ENCODE measurements around the gene ANKRD63.

The ANKRD63 gene

DNA sequence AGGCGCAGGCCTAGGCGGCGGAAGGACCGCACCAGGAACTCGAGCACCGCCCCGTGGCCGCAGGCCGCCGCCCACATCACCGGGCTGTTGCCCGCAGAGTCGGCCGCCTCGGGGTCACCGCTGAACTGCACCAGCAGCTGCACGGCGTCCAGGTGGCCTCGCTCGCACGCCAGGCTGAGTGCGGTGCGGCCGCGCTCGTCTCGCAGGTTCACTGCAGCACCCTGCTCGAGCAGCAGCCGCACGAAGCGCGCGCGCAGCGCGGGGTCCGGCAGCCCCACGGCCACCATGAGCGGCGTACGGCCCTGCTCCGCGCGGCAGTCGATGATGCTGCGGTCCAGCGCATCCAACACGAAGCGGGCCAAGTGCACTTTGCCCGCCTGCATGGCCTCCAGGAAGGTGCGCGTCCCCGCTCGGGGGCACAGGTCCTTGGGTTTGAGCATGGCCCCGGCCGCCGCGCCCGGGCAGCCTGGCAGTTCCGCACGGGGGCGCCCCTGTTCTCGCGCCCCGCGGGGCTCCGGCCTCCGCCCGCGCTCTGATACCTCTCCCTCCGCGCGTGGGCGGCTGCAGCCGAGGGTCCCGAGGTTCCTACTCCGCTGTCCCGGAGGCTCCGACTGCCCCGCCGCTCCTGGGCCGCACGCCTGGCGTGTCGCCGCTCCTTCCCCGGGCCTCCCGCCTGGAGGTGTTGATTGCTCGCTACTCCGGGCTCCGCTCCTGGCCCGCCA lies 556 bp downstream of the ANKRD63 start:
- no peak overlapping the region for H3K9ac ChIP-seq (ENCODE audit: low read depth, low read length)
- H3K27ac ChIP-seq (ENCODE audit: low read length), result no peak overlapping the region
- H3K4me1 ChIP-seq (ENCODE audit: insufficient read depth, low read length), result peaks cover 19% of the 10 kb centered on the region
- no peaks in the 10 kb centered on the region for H3K9me3 ChIP-seq (ENCODE audit: insufficient read depth, low read depth, low read length)
- no peaks in the 10 kb centered on the region for H3K36me3 ChIP-seq (ENCODE audit: insufficient read depth, low read depth, low read length)
- H3K4me3 ChIP-seq (ENCODE audit: low read length), result peak overlapping the region; percentile 56; the same call in 1 of the 2 replicates
- peaks cover 99% of the 10 kb centered on the region for H3K27me3 ChIP-seq (ENCODE audit: insufficient read depth, low read length)

DNA sequence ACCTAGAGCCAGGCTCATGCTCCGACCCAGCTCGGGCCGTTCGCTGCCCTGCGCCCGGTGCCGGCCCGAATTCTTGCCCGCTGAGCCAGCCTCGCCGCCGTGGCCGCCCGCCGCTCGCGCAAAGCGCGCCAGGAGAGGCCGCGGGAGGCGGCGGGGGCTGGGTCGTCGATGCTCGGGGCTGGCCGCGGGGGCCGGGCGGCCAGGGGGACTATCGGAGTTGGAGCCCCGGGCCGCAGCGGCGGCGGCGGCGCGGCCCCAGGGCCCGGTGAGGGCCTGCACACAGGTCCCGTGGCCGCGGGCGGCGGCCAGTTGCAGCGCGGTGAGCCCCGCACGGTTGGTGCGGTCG lies 1.1 kb downstream of the ANKRD63 start:
- Histone ChIP-seq H3K9ac (ENCODE audit: low read depth, low read length) (no peak overlapping the region), H3K27me3 (ENCODE audit: insufficient read depth, low read length) (peaks cover 94% of the 10 kb centered on the region), H3K4me3 (ENCODE audit: low read length) (peak overlapping the region; percentile 56; the same call in 1 of the 2 replicates), H3K36me3 (ENCODE audit: insufficient read depth, low read depth, low read length) (no peaks in the 10 kb centered on the region), H3K4me1 (ENCODE audit: insufficient read depth, low read length) (peaks cover 15% of the 10 kb centered on the region), H3K27ac (ENCODE audit: low read length) (no peak overlapping the region), H3K9me3 (ENCODE audit: insufficient read depth, low read depth, low read length) (no peaks in the 10 kb centered on the region)

DNA sequence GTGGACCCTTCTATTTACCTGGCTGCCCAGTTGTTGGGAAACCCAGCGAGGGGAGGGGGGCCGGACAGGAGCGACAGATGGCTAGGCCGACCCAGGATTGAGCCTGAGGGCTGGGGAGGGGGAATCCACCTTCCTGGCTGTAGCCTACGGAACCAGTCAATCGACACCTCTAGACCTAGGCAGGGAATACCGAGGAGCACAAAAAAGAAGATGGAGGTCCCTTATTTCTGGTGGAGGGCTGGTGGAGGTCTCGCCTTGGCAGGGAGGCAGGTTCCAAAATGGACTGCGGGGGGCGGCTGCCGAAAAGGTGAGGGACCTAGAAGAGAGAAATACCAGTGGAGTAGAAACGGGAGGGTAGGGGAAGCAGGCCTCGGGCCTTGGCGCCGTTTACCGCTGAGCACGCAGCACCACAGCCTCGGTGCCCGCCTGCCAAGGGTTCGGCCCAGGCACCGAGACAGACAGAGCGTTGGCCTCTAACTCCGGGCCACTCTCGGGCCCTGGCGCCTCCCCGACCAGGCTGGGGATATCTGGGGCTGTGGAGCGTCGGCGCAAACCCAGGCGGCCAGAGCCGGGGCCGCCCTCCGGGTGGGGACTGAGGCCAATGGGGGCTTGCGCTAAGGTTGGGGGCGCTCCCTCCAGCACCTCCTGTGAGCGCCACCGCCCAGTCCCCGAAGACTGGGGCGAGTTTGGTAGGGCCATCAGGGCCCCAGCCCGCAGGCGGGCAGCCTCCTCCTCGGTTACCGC lies 1.6 kb downstream of the ANKRD63 start:
- peaks cover 89% of the 10 kb centered on the region for H3K27me3 ChIP-seq (ENCODE audit: insufficient read depth, low read length)
- H3K9ac ChIP-seq (ENCODE audit: low read depth, low read length), result no peak overlapping the region
- H3K4me3 ChIP-seq (ENCODE audit: low read length), result peak overlapping the region; percentile 35; the same call in 1 of the 2 replicates
- no peaks in the 10 kb centered on the region for H3K9me3 ChIP-seq (ENCODE audit: insufficient read depth, low read depth, low read length)
- H3K4me1 ChIP-seq (ENCODE audit: insufficient read depth, low read length), result peaks cover 15% of the 10 kb centered on the region
- H3K36me3 ChIP-seq (ENCODE audit: insufficient read depth, low read depth, low read length), result no peaks in the 10 kb centered on the region
- no peak overlapping the region for H3K27ac ChIP-seq (ENCODE audit: low read length)

DNA sequence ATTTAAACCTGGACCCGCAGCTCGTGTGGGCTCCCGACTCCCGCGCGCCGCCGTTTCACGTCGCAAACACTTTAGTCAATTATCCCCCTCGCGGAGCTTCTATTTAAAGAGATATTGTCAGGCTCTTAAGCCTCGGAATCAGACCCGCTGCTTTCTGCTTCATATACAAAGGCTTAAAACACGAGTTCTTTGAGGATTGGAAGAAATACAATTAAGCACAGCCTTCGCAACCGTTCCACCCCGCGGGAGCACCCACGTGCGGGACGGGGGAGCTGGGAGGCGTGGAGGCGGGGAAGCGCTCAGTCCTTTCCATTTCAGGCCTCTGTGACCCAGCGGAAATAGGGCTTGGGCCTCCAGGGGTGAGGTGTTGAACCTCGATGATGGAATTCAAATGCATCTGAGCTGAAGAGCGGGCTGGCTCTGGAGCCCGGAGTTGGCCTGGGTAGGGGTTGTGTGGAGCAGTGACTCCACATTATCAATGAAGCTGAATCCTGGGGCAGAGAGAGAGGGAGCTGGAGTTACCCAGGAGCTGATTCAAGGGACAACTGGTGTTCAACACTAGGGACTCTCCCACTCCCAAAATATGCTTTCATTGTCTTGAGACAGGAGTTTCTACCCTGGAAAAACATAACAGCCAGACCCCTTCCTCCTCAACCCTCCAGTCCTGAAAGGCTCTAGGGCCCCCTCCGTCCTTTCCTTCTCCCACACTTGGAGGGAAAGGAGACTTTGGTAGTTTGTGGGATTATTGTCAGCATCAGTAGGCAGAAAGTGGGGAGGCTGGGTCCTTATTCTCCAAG lies 2.4 kb downstream of the ANKRD63 start:
- Histone ChIP-seq H3K9ac (ENCODE audit: low read depth, low read length) (no peak overlapping the region; the same call in 1 of the 2 replicates), H3K27me3 (ENCODE audit: insufficient read depth, low read length) (peaks cover 82% of the 10 kb centered on the region), H3K4me1 (ENCODE audit: insufficient read depth, low read length) (peaks cover 14% of the 10 kb centered on the region), H3K27ac (ENCODE audit: low read length) (no peak overlapping the region), H3K9me3 (ENCODE audit: insufficient read depth, low read depth, low read length) (no peaks in the 10 kb centered on the region), H3K36me3 (ENCODE audit: insufficient read depth, low read depth, low read length) (no peaks in the 10 kb centered on the region), H3K4me3 (ENCODE audit: low read length) (peak overlapping the region; percentile 35; the same call in 1 of the 2 replicates)

DNA sequence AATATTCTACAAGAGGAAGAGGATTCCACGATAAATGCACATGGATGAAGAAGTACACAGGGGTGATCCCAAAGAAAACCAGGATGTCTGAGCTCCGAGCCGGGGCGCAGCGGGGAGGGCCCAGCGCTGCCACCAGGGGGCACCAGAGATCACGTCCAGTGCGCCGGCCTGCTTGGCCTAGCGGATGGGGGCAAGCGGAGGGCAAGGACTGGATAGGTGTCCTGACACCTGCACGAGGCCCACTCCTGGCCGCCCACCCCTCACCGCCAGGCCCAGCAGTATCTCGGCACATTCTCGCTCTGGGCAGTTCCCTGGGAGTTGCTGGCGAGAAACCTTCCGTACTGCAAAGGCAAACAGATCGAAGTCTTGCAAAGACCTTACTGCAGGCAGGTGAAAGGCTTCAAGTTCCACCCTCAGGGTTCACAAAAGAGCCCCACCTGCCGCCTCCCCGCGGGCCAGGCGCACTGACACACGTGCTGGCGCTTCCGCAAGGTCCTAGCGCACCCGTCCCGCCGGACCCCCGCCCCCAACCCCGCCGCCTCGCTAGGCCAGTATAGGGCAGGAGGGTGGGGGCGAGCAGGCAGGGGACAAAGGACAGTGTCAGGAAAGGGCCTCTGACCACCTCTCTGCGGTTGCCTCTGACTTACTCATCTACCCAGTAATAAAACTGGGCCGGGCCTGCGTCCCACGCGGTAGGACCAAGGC lies 3.3 kb downstream of the ANKRD63 start:
- Histone ChIP-seq H3K36me3 (ENCODE audit: insufficient read depth, low read depth, low read length) (no peaks in the 10 kb centered on the region), H3K27me3 (ENCODE audit: insufficient read depth, low read length) (peaks cover 73% of the 10 kb centered on the region), H3K27ac (ENCODE audit: low read length) (no peak overlapping the region), H3K9me3 (ENCODE audit: insufficient read depth, low read depth, low read length) (no peaks in the 10 kb centered on the region), H3K4me3 (ENCODE audit: low read length) (peak overlapping the region; percentile 35; the same call in 1 of the 2 replicates), H3K4me1 (ENCODE audit: insufficient read depth, low read length) (peaks cover 7% of the 10 kb centered on the region; the same call in 1 of the 2 replicates), H3K9ac (ENCODE audit: low read depth, low read length) (no peak overlapping the region; the same call in 1 of the 2 replicates)

DNA sequence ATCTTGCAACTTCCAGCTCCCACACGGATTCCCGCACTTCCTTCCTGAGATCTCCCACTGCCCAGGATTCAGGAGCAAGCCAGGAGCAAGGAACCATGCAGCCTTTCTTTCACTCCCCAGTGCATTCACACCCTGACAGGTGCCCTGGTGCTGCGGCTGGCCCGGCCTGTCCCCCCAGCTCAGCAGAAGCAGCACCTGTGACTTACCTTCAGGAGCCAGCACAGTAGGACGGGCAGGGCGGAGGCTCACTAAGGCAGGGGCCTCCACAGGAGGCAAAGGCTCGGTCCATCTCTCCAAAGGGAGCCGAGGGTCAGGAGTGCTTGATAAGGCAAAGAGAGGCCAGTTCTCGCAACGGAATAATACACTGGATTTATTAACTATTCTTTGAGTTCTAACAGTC lies 4.8 kb downstream of the ANKRD63 start:
- Histone ChIP-seq H3K27ac (ENCODE audit: low read length) (no peak overlapping the region), H3K9ac (ENCODE audit: low read depth, low read length) (no peak overlapping the region), H3K27me3 (ENCODE audit: insufficient read depth, low read length) (peaks cover 57% of the 10 kb centered on the region), H3K9me3 (ENCODE audit: insufficient read depth, low read depth, low read length) (no peaks in the 10 kb centered on the region), H3K4me1 (ENCODE audit: insufficient read depth, low read length) (peaks cover 7% of the 10 kb centered on the region; the same call in 1 of the 2 replicates), H3K36me3 (ENCODE audit: insufficient read depth, low read depth, low read length) (no peaks in the 10 kb centered on the region), H3K4me3 (ENCODE audit: low read length) (no peak overlapping the region)

DNA sequence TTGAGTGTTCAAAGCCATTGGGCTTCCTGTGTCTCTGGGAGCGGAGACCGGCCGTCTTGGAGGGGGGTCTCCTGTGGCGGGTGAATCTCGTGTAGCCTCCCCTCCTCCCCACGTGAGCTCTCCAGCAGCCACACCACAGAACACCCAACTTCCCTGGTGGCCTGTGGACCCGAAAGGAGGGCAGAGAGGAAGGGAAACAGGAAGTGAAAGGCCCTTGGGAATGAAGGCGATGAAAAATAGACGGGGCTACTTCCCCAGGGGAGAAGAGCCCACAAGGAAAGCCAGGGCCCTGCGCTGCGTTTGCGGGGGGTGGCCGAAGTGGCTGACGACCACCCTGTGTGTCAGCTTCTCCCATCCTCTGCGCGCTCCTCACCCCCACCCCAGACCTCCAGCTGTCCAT lies 5.4 kb downstream of the ANKRD63 start:
- H3K27me3 ChIP-seq (ENCODE audit: insufficient read depth, low read length), result peaks cover 52% of the 10 kb centered on the region
- peaks cover 7% of the 10 kb centered on the region; the same call in 1 of the 2 replicates for H3K4me1 ChIP-seq (ENCODE audit: insufficient read depth, low read length)
- no peak overlapping the region for H3K27ac ChIP-seq (ENCODE audit: low read length)

DNA sequence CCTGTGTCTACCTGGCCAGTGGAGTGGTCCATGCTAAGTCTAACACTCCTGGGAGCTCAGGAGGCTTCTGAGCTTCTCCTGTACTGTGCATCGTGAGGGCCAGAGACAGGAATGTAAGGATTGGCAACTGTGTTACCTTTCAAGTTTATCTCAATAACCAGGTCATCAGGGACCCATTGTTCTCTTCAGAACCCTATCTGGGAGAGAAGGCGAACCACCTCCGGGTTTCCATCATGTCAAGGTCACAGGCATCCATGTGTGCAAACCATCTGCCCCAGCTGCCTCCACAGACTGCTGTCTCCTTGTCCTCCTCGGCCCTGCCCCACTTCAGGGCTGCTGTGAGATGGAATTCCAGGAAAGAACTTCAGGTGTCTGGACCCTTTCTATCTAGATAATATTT lies 5.9 kb downstream of the ANKRD63 start:
- Histone ChIP-seq H3K36me3 (ENCODE audit: insufficient read depth, low read depth, low read length) (no peaks in the 10 kb centered on the region), H3K4me1 (ENCODE audit: insufficient read depth, low read length) (peaks cover 7% of the 10 kb centered on the region; the same call in 1 of the 2 replicates), H3K4me3 (ENCODE audit: low read length) (no peak overlapping the region), H3K9me3 (ENCODE audit: insufficient read depth, low read depth, low read length) (no peaks in the 10 kb centered on the region), H3K9ac (ENCODE audit: low read depth, low read length) (no peak overlapping the region), H3K27me3 (ENCODE audit: insufficient read depth, low read length) (peaks cover 46% of the 10 kb centered on the region), H3K27ac (ENCODE audit: low read length) (no peak overlapping the region)

More for the DNA sequence above, 5.4 kb downstream of the ANKRD63 start:
- H3K9me3 ChIP-seq (ENCODE audit: insufficient read depth, low read depth, low read length), result no peaks in the 10 kb centered on the region
- H3K4me3 ChIP-seq (ENCODE audit: low read length), result no peak overlapping the region
- no peak overlapping the region for H3K9ac ChIP-seq (ENCODE audit: low read depth, low read length)
- H3K36me3 ChIP-seq (ENCODE audit: insufficient read depth, low read depth, low read length), result no peaks in the 10 kb centered on the region

DNA sequence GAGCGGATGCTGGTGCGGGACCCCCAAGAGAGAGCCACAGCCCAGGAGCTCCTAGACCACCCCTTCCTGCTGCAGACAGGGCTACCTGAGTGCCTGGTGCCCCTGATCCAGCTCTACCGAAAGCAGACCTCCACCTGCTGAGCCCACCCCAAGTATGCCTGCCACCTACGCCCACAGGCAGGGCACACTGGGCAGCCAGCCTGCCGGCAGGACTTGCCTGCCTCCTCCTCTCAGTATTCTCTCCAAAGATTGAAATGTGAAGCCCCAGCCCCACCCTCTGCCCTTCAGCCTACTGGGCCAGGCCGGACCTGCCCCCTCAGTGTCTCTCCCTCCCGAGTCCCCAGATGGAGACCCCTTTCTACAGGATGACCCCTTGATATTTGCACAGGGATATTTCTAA lies 6.9 kb downstream of the ANKRD63 start:
- Histone ChIP-seq H3K9ac (ENCODE audit: low read depth, low read length) (no peak overlapping the region), H3K27ac (ENCODE audit: low read length) (no peak overlapping the region), H3K9me3 (ENCODE audit: insufficient read depth, low read depth, low read length) (no peaks in the 10 kb centered on the region), H3K36me3 (ENCODE audit: insufficient read depth, low read depth, low read length) (no peaks in the 10 kb centered on the region), H3K27me3 (ENCODE audit: insufficient read depth, low read length) (peaks cover 37% of the 10 kb centered on the region), H3K4me1 (ENCODE audit: insufficient read depth, low read length) (peaks cover 4% of the 10 kb centered on the region; the same call in 1 of the 2 replicates), H3K4me3 (ENCODE audit: low read length) (no peak overlapping the region)

DNA sequence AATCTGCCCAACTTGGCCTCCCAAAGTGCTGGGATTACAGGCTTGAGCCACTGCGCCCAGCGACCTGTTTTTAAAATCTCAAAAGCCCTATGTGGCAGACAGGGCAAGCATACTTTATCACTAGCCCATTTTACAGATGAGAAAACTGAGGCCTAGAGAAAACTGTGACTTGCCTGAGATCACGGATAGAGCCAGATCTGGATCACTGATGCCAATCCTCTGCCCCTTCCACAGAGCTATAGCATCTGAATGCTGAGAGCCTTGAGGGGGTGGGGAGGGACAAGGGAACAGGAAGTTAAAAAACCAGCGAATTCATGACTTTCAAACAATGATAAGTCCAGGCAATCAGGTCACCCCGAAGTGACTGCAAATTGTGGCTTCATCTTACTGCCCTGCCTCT lies 7.3 kb downstream of the ANKRD63 start:
- H3K4me1 ChIP-seq (ENCODE audit: insufficient read depth, low read length), result peaks cover under 1% of the 10 kb centered on the region; the same call in 1 of the 2 replicates
- no peak overlapping the region for H3K4me3 ChIP-seq (ENCODE audit: low read length)
- H3K9me3 ChIP-seq (ENCODE audit: insufficient read depth, low read depth, low read length), result no peaks in the 10 kb centered on the region
- no peaks in the 10 kb centered on the region for H3K36me3 ChIP-seq (ENCODE audit: insufficient read depth, low read depth, low read length)
- H3K9ac ChIP-seq (ENCODE audit: low read depth, low read length), result no peak overlapping the region
- H3K27me3 ChIP-seq (ENCODE audit: insufficient read depth, low read length), result peaks cover 32% of the 10 kb centered on the region
- no peak overlapping the region for H3K27ac ChIP-seq (ENCODE audit: low read length)

Data from iPS-20b (cell line).